H1 (cell line): ENCODE data around the gene KLK1. TPM values are rescaled to one million over a fixed set of nuclear protein-coding genes. Genes with fewer than 3 reads are reported as not detected.

Source experiments
- ASH2L ChIP-seq: fragments of 200-600, 300-600 bp; sonication (generic); IDR thresholded peaks from one replicate; pipeline ENCODE4 v1.7.1; 2017; ENCODE audit warnings: low read length
- BRCA1 ChIP-seq: IDR thresholded peaks from 2 replicates; pipeline ENCODE4 v1.6.1; 2012; ENCODE audit warnings: low read depth, low read length, improper control_type of control experiment
- CEBPB ChIP-seq: IDR thresholded peaks from 2 replicates; pipeline ENCODE4 v1.6.1; 2012; ENCODE audit warnings: low read depth, low read length
- CHD1 ChIP-seq: IDR thresholded peaks from 2 replicates; pipeline ENCODE4 v1.6.1; 2012; ENCODE audit warnings: low read depth, low read length, improper control_type of control experiment
- EP300 ChIP-seq, 2 experiments: IDR thresholded peaks; 1 replicate in 1 of 2; 2 replicates in 1 of 2; pipeline ENCODE4 v1.6.1; 2011 to 2012; ENCODE audit warnings: low read depth in 2 of 2, low read length in 2 of 2, mild to moderate bottlenecking in 2 of 2, borderline replicate concordance in 1 of 2, inconsistent platforms in 1 of 2, moderate library complexity in 1 of 2
- GABPA ChIP-seq: IDR thresholded peaks from 2 replicates; pipeline ENCODE4 v1.6.1; 2011; ENCODE audit warnings: mild to moderate bottlenecking, low read length, moderate library complexity, borderline replicate concordance; ENCODE audit not compliant: insufficient read depth
- GTF2F1 ChIP-seq: IDR thresholded peaks from 2 replicates; pipeline ENCODE4 v1.6.1; 2012; ENCODE audit warnings: low read depth, low read length, improper control_type of control experiment, borderline replicate concordance
- KDM1A ChIP-seq: fragments of 200-600, 300-600 bp; sonication (generic); IDR thresholded peaks from 2 replicates; pipeline ENCODE4 v1.7.1; 2016; ENCODE audit warnings: mild to moderate bottlenecking, low read length, borderline replicate concordance
- MAX ChIP-seq: IDR thresholded peaks from 2 replicates; pipeline ENCODE4 v1.6.1; 2012; ENCODE audit warnings: inconsistent platforms
- RAD21 ChIP-seq, 2 experiments: IDR thresholded peaks in 1 of 2; conservative IDR thresholded peaks in 1 of 2; 2 replicates each; pipeline ENCODE4 v1.6.1; 2011; ENCODE audit warnings: low read depth in 2 of 2, low read length in 2 of 2, improper control_type of control experiment in 1 of 2, inconsistent platforms in 1 of 2, mild to moderate bottlenecking in 1 of 2, moderate library complexity in 1 of 2
- SAP30 ChIP-seq: fragments of 300-600 bp; sonication (generic); IDR thresholded peaks from 2 replicates; pipeline ENCODE4 v1.7.1; 2012; ENCODE audit warnings: low read length, moderate library complexity, mild to moderate bottlenecking, inconsistent platforms; ENCODE audit not compliant: insufficient read depth, insufficient replicate concordance
- SRF ChIP-seq: IDR thresholded peaks from 2 replicates; pipeline ENCODE4 v1.6.1; 2011; ENCODE audit warnings: mild to moderate bottlenecking, low read depth, low read length, moderate library complexity
- TAF7 ChIP-seq: optimal IDR thresholded peaks from 2 replicates; pipeline ENCODE3; 2011; ENCODE audit warnings: low read depth, mild to moderate bottlenecking, inconsistent platforms, low read length, moderate library complexity, borderline replicate concordance
- polyA plus RNA-seq, 7 experiments: library from polyadenylated mRNA; depleted of rRNA in 3 of 7; stranded (reverse) in 5 of 7; unstranded in 2 of 7; fragments of >200 nt in 5 of 7; fragments of 200-250 nt in 2 of 7; gene quantifications; 1 replicate in 5 of 7; 2 replicates in 1 of 7; 4 replicates in 1 of 7; pipeline versions ENCODE4 v1.2.1 to v1.2.3, GENCODE V29; 2011 to 2013; ENCODE audit warnings: missing spikeins in 2 of 7, mixed read lengths in 2 of 7
- total RNA-seq: library from RNA; stranded (reverse); fragmentation: NEBNext Ultra II Directional; extraction: Animal tissue kit (Norgen Biotek cat#: 25700); gene quantifications from 2 replicates; pipeline ENCODE4 v1.2.1, GENCODE V29; 2021

KLK1 gene
- total and polyA plus RNA-seq, 2 of the 8 experiments (the other 6 are each of a cell fraction or from before 2014, with no cell fraction given): 3.4 to 4.0 TPM

- TF ChIP-seq EP300 (IDR thresholded peaks at IDR 0.05; ENCODE audit: borderline replicate concordance in 1 of 2, low read depth in 2 of 2, low read length in 2 of 2): no peak; a peak in 1 of 3 replicates
- TF ChIP-seq CEBPB: peak; percentile 84
- peak; percentile 99 for TF ChIP-seq TAF7
- TF ChIP-seq SAP30: peak; percentile 23
- TF ChIP-seq SRF: no peak
- no peak for TF ChIP-seq KDM1A
- peak; percentile 77; the same call in 1 of the 2 replicates for TF ChIP-seq CHD1
- no peak for TF ChIP-seq ASH2L
- peak; percentile 97 for TF ChIP-seq GTF2F1
- TF ChIP-seq BRCA1: no peak
- TF ChIP-seq MAX: peak; percentile 82
- peak in 1 of 2 experiments; percentile 0; a peak in 1 of 4 replicates for TF ChIP-seq RAD21 (IDR thresholded peaks at IDR 0.05 in 1 of 2, conservative IDR thresholded peaks at IDR 0.05 in 1 of 2; ENCODE audit: low read depth in 2 of 2, low read length in 2 of 2)
- no peak for TF ChIP-seq GABPA
These were observed 18.9 kb downstream of the KLK1 start (continued) for GRCh38 chr19:50804420-50805272.
